Measurements from ENCODE around the gene PLPP6.

Gene PLPP6

DNA sequence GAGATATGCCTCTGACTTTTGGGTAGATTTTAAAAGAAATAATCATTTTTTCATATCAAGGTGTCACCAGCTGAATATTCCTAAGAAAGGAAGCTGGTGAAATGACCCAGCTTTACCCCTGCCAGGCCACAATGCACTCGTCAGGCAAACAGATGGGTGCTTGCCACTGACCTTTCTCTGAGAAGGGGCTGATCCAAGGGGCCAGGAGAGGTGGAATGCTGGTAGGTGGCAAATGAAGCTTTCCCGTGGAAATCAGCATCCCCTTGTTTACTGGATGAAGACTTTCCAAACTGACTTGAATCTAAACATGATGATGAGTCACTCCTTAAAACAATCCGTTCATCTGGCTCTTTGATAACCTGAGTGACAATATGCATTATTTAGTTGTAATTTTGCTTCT is 44.3 kb upstream of the PLPP6 start:
- no peak overlapping the region for H2BK15ac ChIP-seq (ENCODE audit: low read depth, poor library complexity, severe bottlenecking)
- no peak overlapping the region for H3K23ac ChIP-seq (ENCODE audit: low read length in 2 of 2)
- no peak overlapping the region for H3K4ac ChIP-seq (ENCODE audit: low read depth in 1 of 2, low read length in 2 of 2)
- H3K79me1 ChIP-seq (replicated peaks; ENCODE audit: low read length, poor library complexity, severe bottlenecking) = no peaks in the 10 kb centered on the region
- no peak overlapping the region for H3K4me3 ChIP-seq (ENCODE audit: insufficient read depth in 1 of 2, low read depth in 1 of 2, low read length in 2 of 2)
- WGBS = 14% methylated on average over 2 of the region's 3 CpGs
- H2AK5ac ChIP-seq (ENCODE audit: low read length, severe bottlenecking) = no peak overlapping the region
- no peaks in the 10 kb centered on the region for H3K36me3 ChIP-seq (ENCODE audit: control insufficient read depth in 1 of 2, insufficient read depth in 2 of 2, low read depth in 1 of 2, low read length in 2 of 2)
- no peaks in the 10 kb centered on the region for H3K27me3 ChIP-seq (ENCODE audit: control insufficient read depth in 1 of 2, insufficient read depth in 1 of 2, low read length in 2 of 2)
- H2BK5ac ChIP-seq (ENCODE audit: low read depth, low read length, poor library complexity, severe bottlenecking) = no peak overlapping the region
- no peak overlapping the region for H2BK120ac ChIP-seq (ENCODE audit: low read depth, low read length)
- H3K4me1 ChIP-seq (ENCODE audit: control insufficient read depth, insufficient read depth, low read depth, low read length) = peaks cover 2% of the 10 kb centered on the region
- no peaks in the 10 kb centered on the region for H3K9me3 ChIP-seq (ENCODE audit: control insufficient read depth, low read length)
- peak; percentile 24 for DNase-seq
- H4K91ac ChIP-seq (ENCODE audit: low read length) = no peak overlapping the region
- no peak overlapping the region for H2BK12ac ChIP-seq (ENCODE audit: low read length in 2 of 2)
- no peak overlapping the region for H3K9ac ChIP-seq (ENCODE audit: low read length)
- no peak overlapping the region for H3K18ac ChIP-seq (ENCODE audit: low read depth in 1 of 2, low read length in 2 of 2)
- no peak overlapping the region for H3K14ac ChIP-seq (ENCODE audit: low read length in 2 of 2)
- H3K27ac ChIP-seq (ENCODE audit: low read length, poor library complexity, severe bottlenecking) = no peak overlapping the region
- no peak overlapping the region for H2AFZ ChIP-seq (ENCODE audit: low read depth, low read length)
- no peak overlapping the region for H3K4me2 ChIP-seq (ENCODE audit: low read length, poor library complexity, severe bottlenecking)
- H4K8ac ChIP-seq (ENCODE audit: low read length) = no peak overlapping the region

DNA sequence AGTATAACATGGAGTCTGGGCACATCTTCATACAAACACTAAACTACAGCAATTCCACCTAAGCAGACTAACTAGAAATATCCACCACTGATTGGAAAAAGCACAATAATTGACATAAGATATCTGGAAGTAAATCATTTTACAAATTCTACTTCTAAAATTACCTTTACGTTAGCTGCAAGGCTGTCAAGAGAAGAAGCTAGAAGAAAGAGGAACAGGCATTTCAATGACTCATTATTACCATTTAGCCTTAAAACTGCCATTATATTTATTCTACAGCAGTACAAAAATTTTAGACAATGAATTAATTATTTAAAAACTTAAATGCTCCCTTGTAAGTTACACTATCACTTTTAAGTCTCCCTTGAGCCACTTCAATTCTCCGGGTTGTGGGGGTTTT is 43.4 kb upstream of the PLPP6 start:
- no peak overlapping the region for H2BK12ac ChIP-seq (ENCODE audit: low read length in 2 of 2)
- H3K9ac ChIP-seq (ENCODE audit: low read length) = no peak overlapping the region
- H3K23ac ChIP-seq (ENCODE audit: low read length in 2 of 2) = no peak overlapping the region
- H3K18ac ChIP-seq (ENCODE audit: low read depth in 1 of 2, low read length in 2 of 2) = no peak overlapping the region
- H2BK120ac ChIP-seq (ENCODE audit: low read depth, low read length) = no peak overlapping the region
- H3K14ac ChIP-seq (ENCODE audit: low read length in 2 of 2) = no peak overlapping the region
- no peak overlapping the region for H2BK5ac ChIP-seq (ENCODE audit: low read depth, low read length, poor library complexity, severe bottlenecking)
- H3K27me3 ChIP-seq (ENCODE audit: control insufficient read depth in 1 of 2, insufficient read depth in 1 of 2, low read length in 2 of 2) = no peaks in the 10 kb centered on the region
- H3K4me3 ChIP-seq (ENCODE audit: insufficient read depth in 1 of 2, low read depth in 1 of 2, low read length in 2 of 2) = no peak overlapping the region
- H2AFZ ChIP-seq (ENCODE audit: low read depth, low read length) = no peak overlapping the region
- no peak overlapping the region for H4K8ac ChIP-seq (ENCODE audit: low read length)
- no peak overlapping the region for H3K27ac ChIP-seq (ENCODE audit: low read length, poor library complexity, severe bottlenecking)
- no peak overlapping the region for H3K4ac ChIP-seq (ENCODE audit: low read depth in 1 of 2, low read length in 2 of 2)
- DNase-seq = no peak
- H3K4me1 ChIP-seq (ENCODE audit: control insufficient read depth, insufficient read depth, low read depth, low read length) = peaks cover 2% of the 10 kb centered on the region
- no peaks in the 10 kb centered on the region for H3K79me1 ChIP-seq (replicated peaks; ENCODE audit: low read length, poor library complexity, severe bottlenecking)
- H3K4me2 ChIP-seq (ENCODE audit: low read length, poor library complexity, severe bottlenecking) = no peak overlapping the region
- H2BK15ac ChIP-seq (ENCODE audit: low read depth, poor library complexity, severe bottlenecking) = no peak overlapping the region
- no peaks in the 10 kb centered on the region for H3K36me3 ChIP-seq (ENCODE audit: control insufficient read depth in 1 of 2, insufficient read depth in 2 of 2, low read depth in 1 of 2, low read length in 2 of 2)
- H4K91ac ChIP-seq (ENCODE audit: low read length) = no peak overlapping the region
- H3K9me3 ChIP-seq (ENCODE audit: control insufficient read depth, low read length) = no peaks in the 10 kb centered on the region
- H2AK5ac ChIP-seq (ENCODE audit: low read length, severe bottlenecking) = no peak overlapping the region
- no CpG with 5 or more reads among the region's 2 CpGs for WGBS

DNA sequence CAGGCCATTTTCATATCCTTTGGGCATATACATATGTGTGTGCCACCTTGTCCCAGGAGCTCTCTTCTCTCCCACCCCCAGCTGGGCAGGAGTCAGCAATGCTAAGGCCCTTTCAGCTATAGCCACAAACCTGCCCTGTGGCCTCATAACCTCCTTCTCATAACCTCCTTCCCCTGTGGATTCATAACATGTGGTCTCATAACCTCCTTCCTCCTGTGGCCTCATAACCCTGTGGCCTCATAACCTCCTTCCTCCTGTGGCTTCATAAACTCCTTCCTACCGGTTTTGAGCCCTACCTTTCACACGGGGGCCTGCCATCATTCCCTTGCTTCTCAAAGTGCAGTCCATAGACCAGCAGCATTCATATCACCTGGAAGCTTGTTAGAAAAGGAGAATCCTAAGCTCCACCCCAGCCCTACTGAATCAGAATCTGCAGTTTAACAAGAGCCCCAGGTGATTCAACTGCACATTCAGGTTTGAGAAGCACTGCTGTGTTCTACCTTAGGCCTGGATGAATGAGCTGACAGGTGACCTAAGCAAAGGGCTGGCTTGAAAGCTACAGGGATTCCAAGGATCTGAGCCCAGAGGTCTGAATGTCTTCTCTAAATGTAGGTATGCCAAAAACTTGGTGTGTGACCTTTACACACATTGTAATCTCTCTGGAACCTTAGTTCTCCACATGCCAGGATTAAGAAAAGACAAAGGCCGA is 41.9 kb upstream of the PLPP6 start:
- Histone ChIP-seq H2BK15ac (ENCODE audit: low read depth, poor library complexity, severe bottlenecking) (no peak overlapping the region), H4K91ac (ENCODE audit: low read length) (no peak overlapping the region), H2AFZ (ENCODE audit: low read depth, low read length) (no peak overlapping the region), H2BK120ac (ENCODE audit: low read depth, low read length) (no peak overlapping the region), H3K4ac (ENCODE audit: low read depth in 1 of 2, low read length in 2 of 2) (no peak overlapping the region), H3K9ac (ENCODE audit: low read length) (no peak overlapping the region), H3K27me3 (ENCODE audit: control insufficient read depth in 1 of 2, insufficient read depth in 1 of 2, low read length in 2 of 2) (no peaks in the 10 kb centered on the region), H3K23ac (ENCODE audit: low read length in 2 of 2) (no peak overlapping the region), H4K8ac (ENCODE audit: low read length) (no peak overlapping the region), H3K4me3 (ENCODE audit: insufficient read depth in 1 of 2, low read depth in 1 of 2, low read length in 2 of 2) (no peak overlapping the region), H3K9me3 (ENCODE audit: control insufficient read depth, low read length) (no peaks in the 10 kb centered on the region), H3K4me1 (ENCODE audit: control insufficient read depth, insufficient read depth, low read depth, low read length) (peaks cover 2% of the 10 kb centered on the region), H2BK12ac (ENCODE audit: low read length in 2 of 2) (no peak overlapping the region), H3K27ac (ENCODE audit: low read length, poor library complexity, severe bottlenecking) (no peak overlapping the region), H2BK5ac (ENCODE audit: low read depth, low read length, poor library complexity, severe bottlenecking) (no peak overlapping the region), H3K18ac (ENCODE audit: low read depth in 1 of 2, low read length in 2 of 2) (no peak overlapping the region), H3K79me1 (replicated peaks; ENCODE audit: low read length, poor library complexity, severe bottlenecking) (no peaks in the 10 kb centered on the region), H2AK5ac (ENCODE audit: low read length, severe bottlenecking) (no peak overlapping the region), H3K4me2 (ENCODE audit: low read length, poor library complexity, severe bottlenecking) (no peak overlapping the region), H3K36me3 (ENCODE audit: control insufficient read depth in 1 of 2, insufficient read depth in 2 of 2, low read depth in 1 of 2, low read length in 2 of 2) (no peaks in the 10 kb centered on the region), H3K14ac (ENCODE audit: low read length in 2 of 2) (no peak overlapping the region)
- no peak for DNase-seq
- 91% methylated on average over 3 of the region's 3 CpGs for WGBS

DNA sequence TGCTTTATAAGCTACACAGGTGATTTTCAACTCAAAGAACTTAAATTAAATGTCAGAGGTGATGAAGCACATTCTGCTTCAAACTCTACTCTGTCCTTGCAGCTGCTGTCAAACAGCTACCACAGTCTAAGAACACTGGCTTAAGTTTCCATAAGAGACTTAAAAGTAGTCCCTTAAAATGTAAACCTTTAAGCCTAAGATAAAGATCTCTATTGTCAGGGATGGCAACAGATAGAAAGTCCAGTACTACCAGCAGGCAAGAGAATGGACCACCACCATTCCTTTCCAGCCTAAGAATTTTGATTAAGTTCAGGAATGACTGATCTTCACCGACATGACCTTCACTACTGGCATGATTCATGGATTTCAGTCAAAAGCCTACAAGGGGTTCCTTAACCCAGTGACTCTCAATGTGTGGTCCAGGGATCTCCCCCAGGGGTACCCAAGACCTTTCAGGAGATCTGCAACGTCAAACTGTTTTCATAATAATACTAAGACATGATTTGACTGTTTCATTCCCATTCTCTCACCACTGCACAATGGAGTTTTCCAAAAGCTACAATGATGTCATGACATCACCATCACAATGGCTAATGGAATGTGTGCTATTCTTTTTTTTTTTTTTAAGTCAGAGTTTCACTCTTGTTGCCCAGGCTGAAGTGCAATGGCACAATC is 41.1 kb upstream of the PLPP6 start:
- H4K91ac ChIP-seq (ENCODE audit: low read length) = no peak overlapping the region
- WGBS = 77% methylated on average over 2 of the region's 2 CpGs

More for the DNA sequence above, 41.1 kb upstream of the PLPP6 start:
- Histone ChIP-seq H3K4me1 (ENCODE audit: control insufficient read depth, insufficient read depth, low read depth, low read length) (peaks cover 2% of the 10 kb centered on the region), H3K18ac (ENCODE audit: low read depth in 1 of 2, low read length in 2 of 2) (no peak overlapping the region), H3K79me1 (replicated peaks; ENCODE audit: low read length, poor library complexity, severe bottlenecking) (no peaks in the 10 kb centered on the region), H3K27me3 (ENCODE audit: control insufficient read depth in 1 of 2, insufficient read depth in 1 of 2, low read length in 2 of 2) (no peaks in the 10 kb centered on the region), H2BK120ac (ENCODE audit: low read depth, low read length) (no peak overlapping the region), H3K27ac (ENCODE audit: low read length, poor library complexity, severe bottlenecking) (no peak overlapping the region), H3K4me2 (ENCODE audit: low read length, poor library complexity, severe bottlenecking) (no peak overlapping the region), H3K4me3 (ENCODE audit: insufficient read depth in 1 of 2, low read depth in 1 of 2, low read length in 2 of 2) (no peak overlapping the region), H3K36me3 (ENCODE audit: control insufficient read depth in 1 of 2, insufficient read depth in 2 of 2, low read depth in 1 of 2, low read length in 2 of 2) (no peaks in the 10 kb centered on the region), H3K23ac (ENCODE audit: low read length in 2 of 2) (no peak overlapping the region), H3K4ac (ENCODE audit: low read depth in 1 of 2, low read length in 2 of 2) (no peak overlapping the region), H2BK12ac (ENCODE audit: low read length in 2 of 2) (no peak overlapping the region), H3K9ac (ENCODE audit: low read length) (no peak overlapping the region), H2AFZ (ENCODE audit: low read depth, low read length) (no peak overlapping the region), H2BK15ac (ENCODE audit: low read depth, poor library complexity, severe bottlenecking) (no peak overlapping the region), H2AK5ac (ENCODE audit: low read length, severe bottlenecking) (no peak overlapping the region), H4K8ac (ENCODE audit: low read length) (no peak overlapping the region), H3K9me3 (ENCODE audit: control insufficient read depth, low read length) (no peaks in the 10 kb centered on the region), H3K14ac (ENCODE audit: low read length in 2 of 2) (no peak overlapping the region), H2BK5ac (ENCODE audit: low read depth, low read length, poor library complexity, severe bottlenecking) (no peak overlapping the region)
- DNase-seq = no peak
